ENCODE measurements around the gene PLEKHA7.
A peak's percentile ranks its signal among the peaks of the same experiment; 100 is the strongest.

Gene PLEKHA7

GRCh38 chr11:16843294-16843693 is 170.9 kb downstream of the PLEKHA7 start:
- no peaks in the 10 kb centered on the region for H3K9me3 Mint-ChIP-seq
- ATAC-seq (ENCODE audit: low read depth) = no peak
- peaks cover 4% of the 10 kb centered on the region for H3K36me3 Mint-ChIP-seq
- H3K27me3 Mint-ChIP-seq = no peaks in the 10 kb centered on the region
- H3K27ac Mint-ChIP-seq = no peak overlapping the region
- DNase-seq (ENCODE audit: low spot score in 2 of 2) = no peak
- no peak overlapping the region for H3K4me3 Mint-ChIP-seq
- H3K4me1 Mint-ChIP-seq = peaks cover 2% of the 10 kb centered on the region

GRCh38 chr11:16841984-16842383 is 172.2 kb downstream of the PLEKHA7 start:
- DNase-seq (ENCODE audit: low spot score in 2 of 2) = no peak
- H3K9me3 Mint-ChIP-seq = no peaks in the 10 kb centered on the region
- peaks cover 2% of the 10 kb centered on the region for H3K4me1 Mint-ChIP-seq
- no peak overlapping the region for H3K27ac Mint-ChIP-seq
- peaks cover 4% of the 10 kb centered on the region for H3K36me3 Mint-ChIP-seq
- H3K4me3 Mint-ChIP-seq = no peak overlapping the region
- H3K27me3 Mint-ChIP-seq = no peaks in the 10 kb centered on the region
- ATAC-seq (ENCODE audit: low read depth) = no peak

GRCh38 chr11:16841481-16841880 is 172.7 kb downstream of the PLEKHA7 start:
- peaks cover 2% of the 10 kb centered on the region for H3K36me3 Mint-ChIP-seq
- H3K4me3 Mint-ChIP-seq = no peak overlapping the region
- ATAC-seq (ENCODE audit: low read depth) = no peak
- no peak for DNase-seq (ENCODE audit: low spot score in 2 of 2)
- H3K27me3 Mint-ChIP-seq = no peaks in the 10 kb centered on the region
- H3K9me3 Mint-ChIP-seq = no peaks in the 10 kb centered on the region
- peaks cover 2% of the 10 kb centered on the region for H3K4me1 Mint-ChIP-seq
- no peak overlapping the region for H3K27ac Mint-ChIP-seq

- Mint-ChIP-seq H3K4me3 (no peak overlapping the region), H3K36me3 (peaks cover 2% of the 10 kb centered on the region), H3K4me1 (peaks cover 2% of the 10 kb centered on the region), H3K27ac (no peak overlapping the region), H3K9me3 (no peaks in the 10 kb centered on the region), H3K27me3 (no peaks in the 10 kb centered on the region)
- ATAC-seq (ENCODE audit: low read depth) (no peak), DNase-seq (ENCODE audit: low spot score in 2 of 2) (no peak)
Observed at GRCh38 chr11:16840951-16841350, 173.3 kb downstream of the PLEKHA7 start.

- DNase-seq (ENCODE audit: low spot score in 2 of 2) (no peak), ATAC-seq (ENCODE audit: low read depth) (no peak)
- H3K27me3 Mint-ChIP-seq = no peaks in the 10 kb centered on the region
- peaks cover 2% of the 10 kb centered on the region for H3K36me3 Mint-ChIP-seq
- H3K4me3 Mint-ChIP-seq = no peak overlapping the region
- no peaks in the 10 kb centered on the region for H3K4me1 Mint-ChIP-seq
- no peak overlapping the region for H3K27ac Mint-ChIP-seq
- no peaks in the 10 kb centered on the region for H3K9me3 Mint-ChIP-seq
Observed at GRCh38 chr11:16839821-16840220, 174.4 kb downstream of the PLEKHA7 start.

- Mint-ChIP-seq H3K9me3 (no peaks in the 10 kb centered on the region), H3K27me3 (no peaks in the 10 kb centered on the region), H3K27ac (no peak overlapping the region), H3K4me1 (no peaks in the 10 kb centered on the region), H3K36me3 (no peaks in the 10 kb centered on the region), H3K4me3 (no peak overlapping the region)
- DNase-seq (ENCODE audit: low spot score in 2 of 2) (no peak), ATAC-seq (ENCODE audit: low read depth) (no peak)
Observed at GRCh38 chr11:16834384-16834783, 179.8 kb downstream of the PLEKHA7 start.

GRCh38 chr11:16833026-16833425 is 181.2 kb downstream of the PLEKHA7 start:
- DNase-seq (ENCODE audit: low spot score in 2 of 2) (no peak), ATAC-seq (ENCODE audit: low read depth) (no peak)
- Mint-ChIP-seq H3K27ac (no peak overlapping the region), H3K4me1 (no peaks in the 10 kb centered on the region), H3K36me3 (peaks cover 2% of the 10 kb centered on the region), H3K27me3 (no peaks in the 10 kb centered on the region), H3K4me3 (no peak overlapping the region), H3K9me3 (no peaks in the 10 kb centered on the region)

DNA sequence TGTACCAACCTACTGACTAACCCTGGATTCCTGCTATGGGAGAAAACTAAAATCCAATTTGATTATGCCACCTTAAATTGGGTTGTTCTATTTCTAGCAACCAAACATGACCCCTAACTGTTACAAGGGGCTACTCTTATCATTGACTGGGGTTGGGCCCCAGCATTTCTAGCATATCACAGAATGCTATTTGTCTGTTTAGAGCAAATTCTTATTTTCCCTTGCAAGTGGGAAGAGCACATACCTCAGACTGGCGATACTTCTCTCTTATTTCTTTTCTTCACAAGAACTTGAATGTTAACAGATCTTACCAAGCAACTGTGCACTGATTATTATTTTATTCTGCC is 182.0 kb downstream of the PLEKHA7 start:
- Mint-ChIP-seq H3K36me3 (peaks cover 2% of the 10 kb centered on the region), H3K4me1 (no peaks in the 10 kb centered on the region), H3K27ac (no peak overlapping the region), H3K9me3 (no peaks in the 10 kb centered on the region), H3K4me3 (no peak overlapping the region), H3K27me3 (no peaks in the 10 kb centered on the region)
- ATAC-seq (ENCODE audit: low read depth) = no peak
- DNase-seq (ENCODE audit: low spot score in 2 of 2) = no peak

DNA sequence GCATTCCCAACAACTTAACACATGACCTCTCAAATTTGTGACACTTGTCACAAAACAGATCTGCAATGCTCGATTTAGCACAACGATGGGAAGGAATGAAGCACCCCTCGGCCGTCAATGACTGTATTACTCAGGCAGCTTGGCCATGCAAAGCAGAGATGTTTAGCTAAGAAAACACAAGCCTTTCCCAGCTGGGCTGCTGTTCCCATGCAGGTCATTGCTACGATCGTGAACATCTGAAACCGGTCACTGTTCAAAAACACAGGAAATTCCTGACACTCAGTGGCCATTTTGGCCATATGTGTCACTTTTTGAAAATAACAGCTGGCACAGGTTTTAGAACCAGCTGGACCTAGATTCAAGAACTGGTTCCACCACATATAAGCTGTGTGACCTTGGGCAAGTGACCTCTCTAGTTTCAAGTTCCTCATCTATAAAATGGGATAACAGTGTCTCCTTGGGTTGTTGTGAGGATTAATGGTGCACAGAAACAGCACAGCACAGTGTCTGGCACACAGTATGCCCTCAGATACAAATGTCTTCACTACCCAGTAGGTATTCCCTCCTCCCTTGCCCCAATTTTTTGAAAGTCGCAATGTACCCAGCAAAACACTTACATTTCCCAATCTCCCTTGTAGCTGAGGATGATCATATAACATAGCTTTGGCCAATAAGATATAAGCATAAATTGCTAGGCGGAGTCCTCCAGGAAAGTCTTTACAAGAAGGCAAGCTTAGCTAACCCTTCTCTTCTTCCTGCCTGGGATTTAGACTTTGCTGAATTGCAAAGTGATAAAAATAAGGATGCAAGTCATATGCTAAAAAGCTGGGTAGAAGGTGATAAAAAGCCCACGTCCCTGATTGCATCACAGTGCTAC is 182.7 kb downstream of the PLEKHA7 start:
- H3K4me1 Mint-ChIP-seq = no peaks in the 10 kb centered on the region
- peaks cover 2% of the 10 kb centered on the region for H3K36me3 Mint-ChIP-seq
- no peaks in the 10 kb centered on the region for H3K27me3 Mint-ChIP-seq
- H3K27ac Mint-ChIP-seq = no peak overlapping the region
- DNase-seq (ENCODE audit: low spot score in 2 of 2) (no peak), ATAC-seq (ENCODE audit: low read depth) (no peak)
- no peak overlapping the region for H3K4me3 Mint-ChIP-seq
- no peaks in the 10 kb centered on the region for H3K9me3 Mint-ChIP-seq

GRCh38 chr11:16827139-16827538 is 187.1 kb downstream of the PLEKHA7 start:
- DNase-seq (ENCODE audit: low spot score in 2 of 2) (no peak), ATAC-seq (ENCODE audit: low read depth) (no peak)
- Mint-ChIP-seq H3K4me3 (no peak overlapping the region), H3K27ac (no peak overlapping the region), H3K4me1 (no peaks in the 10 kb centered on the region), H3K36me3 (peaks cover 2% of the 10 kb centered on the region), H3K9me3 (no peaks in the 10 kb centered on the region), H3K27me3 (no peaks in the 10 kb centered on the region)

- H3K4me1 Mint-ChIP-seq = peaks cover 2% of the 10 kb centered on the region
- no peaks in the 10 kb centered on the region for H3K27me3 Mint-ChIP-seq
- H3K4me3 Mint-ChIP-seq = no peak overlapping the region
Observed at GRCh38 chr11:16825968-16826367, 188.2 kb downstream of the PLEKHA7 start.

GRCh38 chr11:16825101-16825500 is 189.1 kb downstream of the PLEKHA7 start:
- no peak overlapping the region for H3K4me3 Mint-ChIP-seq
- H3K9me3 Mint-ChIP-seq = no peaks in the 10 kb centered on the region
- peaks cover 2% of the 10 kb centered on the region for H3K36me3 Mint-ChIP-seq
- no peaks in the 10 kb centered on the region for H3K27me3 Mint-ChIP-seq
- H3K27ac Mint-ChIP-seq = peak overlapping the region; percentile 73
- ATAC-seq (ENCODE audit: low read depth) (no peak), DNase-seq (ENCODE audit: low spot score in 2 of 2) (no peak)
- H3K4me1 Mint-ChIP-seq = peaks cover 9% of the 10 kb centered on the region

More at GRCh38 chr11:16825968-16826367, 188.2 kb downstream of the PLEKHA7 start:
- ATAC-seq (ENCODE audit: low read depth) (no peak), DNase-seq (ENCODE audit: low spot score in 2 of 2) (no peak)
- Mint-ChIP-seq H3K9me3 (no peaks in the 10 kb centered on the region), H3K27ac (no peak overlapping the region), H3K36me3 (peaks cover 2% of the 10 kb centered on the region)

GRCh38 chr11:16820324-16821092 is 193.7 kb downstream of the PLEKHA7 start:
- H3K9me3 Mint-ChIP-seq = no peaks in the 10 kb centered on the region
- peaks cover 2% of the 10 kb centered on the region for H3K27me3 Mint-ChIP-seq
- no peaks in the 10 kb centered on the region for H3K36me3 Mint-ChIP-seq
- no peak overlapping the region for H3K4me3 Mint-ChIP-seq
- peak overlapping the region; percentile 12 for H3K27ac Mint-ChIP-seq
- DNase-seq (ENCODE audit: low spot score in 2 of 2) = peak; percentile 15 to 19
- H3K4me1 Mint-ChIP-seq = peaks cover 11% of the 10 kb centered on the region
- peak; percentile 85 for ATAC-seq (ENCODE audit: low read depth)

DNA sequence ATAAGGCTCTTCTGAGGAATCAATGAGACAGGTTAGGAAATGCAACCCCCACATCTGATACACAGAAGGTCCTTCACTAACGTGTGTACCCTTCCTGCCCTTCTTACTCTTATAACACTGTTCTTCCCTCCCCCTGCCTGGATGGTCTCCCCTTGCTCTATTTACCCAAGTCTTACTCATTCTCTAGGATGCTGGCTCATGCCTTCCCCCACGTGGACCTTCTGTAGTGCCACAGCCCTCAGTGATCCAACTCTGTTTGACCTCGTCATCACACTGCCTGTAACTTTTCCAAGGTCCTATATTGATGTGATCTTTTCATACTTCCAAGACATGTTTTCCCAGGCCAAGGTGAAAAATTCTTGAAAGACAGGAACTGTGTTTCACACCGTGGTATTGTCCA is 195.9 kb downstream of the PLEKHA7 start:
- Mint-ChIP-seq H3K4me1 (peaks cover 11% of the 10 kb centered on the region), H3K36me3 (no peaks in the 10 kb centered on the region), H3K9me3 (no peaks in the 10 kb centered on the region), H3K4me3 (no peak overlapping the region), H3K27me3 (peaks cover 2% of the 10 kb centered on the region), H3K27ac (no peak overlapping the region)
- ATAC-seq (ENCODE audit: low read depth) (no peak), DNase-seq (ENCODE audit: low spot score in 2 of 2) (no peak)

Measured in memory B cell (primary cell).